IMR-90 (cell line): Measurements from ENCODE around the gene TMEM25.

ENCODE experiments used
- BHLHE40 ChIP-seq: fragments of 150-350 bp; IDR thresholded peaks from 2 replicates; pipeline ENCODE4 v1.6.1; 2016; ENCODE audit warnings: mild to moderate bottlenecking, low read depth, low read length
- POLR2A ChIP-seq: IDR thresholded peaks from 2 replicates; pipeline ENCODE4 v1.6.1; 2012; ENCODE audit warnings: mild to moderate bottlenecking, low read depth, low read length
- RAD21 ChIP-seq: IDR thresholded peaks from 2 replicates; pipeline ENCODE4 v1.6.1; 2012; ENCODE audit warnings: low read length, improper control_type of control experiment
- RCOR1 ChIP-seq: IDR thresholded peaks from 2 replicates; pipeline ENCODE4 v1.6.1; 2012; ENCODE audit warnings: mild to moderate bottlenecking, low read length, improper control_type of control experiment; ENCODE audit not compliant: insufficient replicate concordance
- SMC3 ChIP-seq: fragments of 150-350 bp; IDR thresholded peaks from 2 replicates; pipeline ENCODE4 v1.6.1; 2016; ENCODE audit warnings: low read depth, mild to moderate bottlenecking, antibody characterized with exemption, low read length, moderate library complexity
- TF ChIP-seq, protein P1 (sequence below): conservative IDR thresholded peaks from 2 replicates; pipeline ENCODE4 v1.5.1; 2012; ENCODE audit warnings: mild to moderate bottlenecking, low read depth, low read length, improper control_type of control experiment
- TF ChIP-seq, protein P2 (sequence below): fragments of 150-350 bp; IDR thresholded peaks from 2 replicates; pipeline ENCODE4 v1.6.1; 2017; ENCODE audit warnings: mild to moderate bottlenecking, antibody characterized with exemption, low read length, low read depth

DNA sequence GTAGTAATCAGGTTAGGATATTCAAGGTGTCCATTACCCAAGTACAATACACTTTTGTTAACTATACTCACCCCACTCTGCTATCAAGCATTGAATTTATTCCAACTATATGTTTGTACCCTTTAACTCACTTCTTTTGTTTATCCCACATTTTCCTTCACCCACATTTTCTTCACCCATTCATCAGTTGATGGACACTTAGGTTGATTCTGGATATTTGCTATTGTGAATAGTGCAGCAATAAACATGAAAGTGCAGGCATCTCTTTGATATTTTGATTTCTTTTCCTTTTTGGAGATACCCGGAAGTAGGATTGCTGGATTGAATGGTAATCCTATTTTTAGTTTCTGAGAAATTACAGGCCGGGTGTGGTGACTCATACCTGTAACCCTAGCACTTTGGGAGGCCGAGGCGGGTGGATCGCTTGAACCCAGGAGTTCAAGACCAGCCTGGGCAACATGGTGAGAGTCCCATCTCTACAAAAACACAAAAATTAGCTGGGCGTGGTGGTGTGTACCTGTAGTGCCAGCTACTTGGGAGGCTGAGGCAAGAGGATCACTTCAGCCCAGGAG, 6.5 kb downstream of the TMEM25 start:
- TF ChIP-seq, protein P1, sequence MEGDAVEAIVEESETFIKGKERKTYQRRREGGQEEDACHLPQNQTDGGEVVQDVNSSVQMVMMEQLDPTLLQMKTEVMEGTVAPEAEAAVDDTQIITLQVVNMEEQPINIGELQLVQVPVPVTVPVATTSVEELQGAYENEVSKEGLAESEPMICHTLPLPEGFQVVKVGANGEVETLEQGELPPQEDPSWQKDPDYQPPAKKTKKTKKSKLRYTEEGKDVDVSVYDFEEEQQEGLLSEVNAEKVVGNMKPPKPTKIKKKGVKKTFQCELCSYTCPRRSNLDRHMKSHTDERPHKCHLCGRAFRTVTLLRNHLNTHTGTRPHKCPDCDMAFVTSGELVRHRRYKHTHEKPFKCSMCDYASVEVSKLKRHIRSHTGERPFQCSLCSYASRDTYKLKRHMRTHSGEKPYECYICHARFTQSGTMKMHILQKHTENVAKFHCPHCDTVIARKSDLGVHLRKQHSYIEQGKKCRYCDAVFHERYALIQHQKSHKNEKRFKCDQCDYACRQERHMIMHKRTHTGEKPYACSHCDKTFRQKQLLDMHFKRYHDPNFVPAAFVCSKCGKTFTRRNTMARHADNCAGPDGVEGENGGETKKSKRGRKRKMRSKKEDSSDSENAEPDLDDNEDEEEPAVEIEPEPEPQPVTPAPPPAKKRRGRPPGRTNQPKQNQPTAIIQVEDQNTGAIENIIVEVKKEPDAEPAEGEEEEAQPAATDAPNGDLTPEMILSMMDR = no peak
- no peak for TF ChIP-seq POLR2A
- no peak for TF ChIP-seq RAD21
- TF ChIP-seq, protein P2, sequence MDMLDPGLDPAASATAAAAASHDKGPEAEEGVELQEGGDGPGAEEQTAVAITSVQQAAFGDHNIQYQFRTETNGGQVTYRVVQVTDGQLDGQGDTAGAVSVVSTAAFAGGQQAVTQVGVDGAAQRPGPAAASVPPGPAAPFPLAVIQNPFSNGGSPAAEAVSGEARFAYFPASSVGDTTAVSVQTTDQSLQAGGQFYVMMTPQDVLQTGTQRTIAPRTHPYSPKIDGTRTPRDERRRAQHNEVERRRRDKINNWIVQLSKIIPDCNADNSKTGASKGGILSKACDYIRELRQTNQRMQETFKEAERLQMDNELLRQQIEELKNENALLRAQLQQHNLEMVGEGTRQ = no peak
- TF ChIP-seq SMC3 = no peak
- no peak for TF ChIP-seq RCOR1
- TF ChIP-seq BHLHE40 = no peak
